ENCODE results near the gene OSTM1. TPM values are rescaled to one million over a fixed set of nuclear protein-coding genes. Genes with fewer than 3 reads are reported as not detected.

OSTM1 gene
- total RNA-seq, 1 experiment from 2014 or later: 20.9 TPM

DNA sequence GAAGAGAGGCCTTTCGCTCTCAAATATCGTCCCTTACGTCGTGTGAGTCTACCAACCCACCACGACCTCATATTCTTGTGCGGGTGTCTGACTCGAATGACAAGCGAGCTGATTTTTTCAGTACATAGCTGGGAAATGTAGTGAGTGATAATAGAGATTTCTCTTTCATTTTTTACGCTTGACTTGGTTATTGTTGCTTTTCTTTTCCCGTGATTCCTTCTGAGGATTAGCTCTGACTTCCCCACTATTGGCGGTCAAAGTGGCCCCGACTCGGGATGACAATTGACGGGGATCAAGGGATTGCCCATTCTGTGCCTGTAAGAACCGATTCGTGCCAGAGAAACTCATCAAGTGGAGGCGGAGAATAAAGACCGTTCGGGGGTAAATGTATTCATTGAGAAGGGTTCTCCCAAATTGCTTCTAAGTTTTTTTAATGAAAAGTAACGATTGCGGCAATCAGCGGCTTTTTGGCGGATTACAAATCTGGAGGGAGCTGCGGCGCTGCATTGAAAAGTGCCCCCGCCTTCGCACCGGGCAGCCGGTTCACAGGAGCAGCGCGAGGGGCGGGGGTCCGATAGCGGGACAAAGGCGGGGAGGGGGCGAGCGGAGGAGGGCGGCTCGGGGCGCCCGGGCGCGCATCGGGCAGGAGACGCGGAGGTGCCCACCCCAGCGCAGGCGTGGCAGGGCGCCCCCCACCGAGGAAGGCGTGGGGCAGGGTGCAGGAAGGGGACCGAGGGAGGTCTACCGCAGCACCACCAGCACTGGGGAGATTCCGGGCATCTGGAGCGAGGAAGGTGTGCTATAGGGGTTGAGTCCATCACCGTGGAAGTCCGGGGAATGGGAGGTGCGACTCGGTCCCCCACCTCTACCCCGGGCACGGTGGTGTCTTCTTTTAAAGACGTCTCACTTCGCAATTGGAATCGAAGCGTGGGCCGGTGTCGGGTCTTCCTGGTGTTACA, 44.5 kb upstream of the OSTM1 start:
- Histone ChIP-seq H3K27ac (ENCODE audit: insufficient read length, low read depth, low read length) (no peak overlapping the region), H3K79me1 (ENCODE audit: insufficient read depth, low read depth, low read length, poor library complexity, severe bottlenecking) (no peaks in the 10 kb centered on the region), H3K4me2 (ENCODE audit: insufficient read depth, insufficient read length, low read length) (peak overlapping the region; percentile 44), H2BK12ac (ENCODE audit: insufficient read length, low read depth, low read length) (no peak overlapping the region), H3T11ph (ENCODE audit: low read length) (no peak overlapping the region), H2BK5ac (ENCODE audit: insufficient read length, low read length) (no peak overlapping the region), H3K56ac (ENCODE audit: insufficient read length, low read depth, low read length) (no peak overlapping the region), H4K8ac (replicated peaks; ENCODE audit: insufficient read length, low read depth, low read length) (no peak overlapping the region), H2BK20ac (ENCODE audit: low read depth, low read length, poor library complexity, severe bottlenecking) (no peak overlapping the region), H4K20me1 (ENCODE audit: control insufficient read depth, insufficient read depth, insufficient read length) (no peaks in the 10 kb centered on the region), H3K18ac (ENCODE audit: insufficient read length, low read depth, low read length) (no peak overlapping the region), H2BK15ac (ENCODE audit: low read depth, low read length) (no peak overlapping the region), H3K23me2 (ENCODE audit: insufficient read length, low read depth, low read length, poor library complexity, severe bottlenecking) (peaks cover 5% of the 10 kb centered on the region), H4K5ac (ENCODE audit: insufficient read length, low read depth, low read length) (no peak overlapping the region), H2AK5ac (ENCODE audit: insufficient read length, low read length) (no peak overlapping the region), H3K79me2 (ENCODE audit: insufficient read depth, low read length) (no peaks in the 10 kb centered on the region), H2AFZ (ENCODE audit: low read length) (no peak overlapping the region), H3K4me1 (ENCODE audit: insufficient read depth, low read length) (peaks cover 2% of the 10 kb centered on the region), H4K91ac (ENCODE audit: insufficient read length, low read depth, low read length) (no peak overlapping the region), H3K23ac (ENCODE audit: insufficient read length, low read depth, low read length) (no peak overlapping the region), H3K27me3 (ENCODE audit: insufficient read depth, low read length) (peaks cover 97% of the 10 kb centered on the region), H3K4ac (ENCODE audit: low read depth, low read length) (no peak overlapping the region), H3K14ac (ENCODE audit: insufficient read depth, low read length) (no peak overlapping the region), H3K9me3 (ENCODE audit: control insufficient read depth, low read depth, low read length) (no peaks in the 10 kb centered on the region), H3K9ac (ENCODE audit: extremely low read depth, insufficient read length, low read length) (no peak overlapping the region), H2BK120ac (ENCODE audit: low read depth, low read length, poor library complexity, severe bottlenecking) (no peak overlapping the region)
- Mint-ChIP-seq H3K27me3 (ENCODE audit: low read depth) (peaks cover 98% of the 10 kb centered on the region), H3K9me3 (peaks cover 0 to 13% of the 10 kb centered on the region in 2 experiments; a peak in 4 of 5 replicates), H3K4me1 (peaks cover 50 to 61% of the 10 kb centered on the region in 2 experiments), H3K4me3 (peak overlapping the region; percentile 49 to 73), H3K36me3 (ENCODE audit: insufficient read depth in 1 of 3, low read depth in 3 of 3) (no peaks in the 10 kb centered on the region; a peak in 1 of 7 replicates), H3K27ac (no peak overlapping the region)
- DNase-seq: peak; percentile 57
- no CpG with 5 or more reads among the region's 67 CpGs for WGBS (ENCODE audit: extremely low coverage, insufficient read length, low lambda C conversion rate)
- TF ChIP-seq, protein P1, sequence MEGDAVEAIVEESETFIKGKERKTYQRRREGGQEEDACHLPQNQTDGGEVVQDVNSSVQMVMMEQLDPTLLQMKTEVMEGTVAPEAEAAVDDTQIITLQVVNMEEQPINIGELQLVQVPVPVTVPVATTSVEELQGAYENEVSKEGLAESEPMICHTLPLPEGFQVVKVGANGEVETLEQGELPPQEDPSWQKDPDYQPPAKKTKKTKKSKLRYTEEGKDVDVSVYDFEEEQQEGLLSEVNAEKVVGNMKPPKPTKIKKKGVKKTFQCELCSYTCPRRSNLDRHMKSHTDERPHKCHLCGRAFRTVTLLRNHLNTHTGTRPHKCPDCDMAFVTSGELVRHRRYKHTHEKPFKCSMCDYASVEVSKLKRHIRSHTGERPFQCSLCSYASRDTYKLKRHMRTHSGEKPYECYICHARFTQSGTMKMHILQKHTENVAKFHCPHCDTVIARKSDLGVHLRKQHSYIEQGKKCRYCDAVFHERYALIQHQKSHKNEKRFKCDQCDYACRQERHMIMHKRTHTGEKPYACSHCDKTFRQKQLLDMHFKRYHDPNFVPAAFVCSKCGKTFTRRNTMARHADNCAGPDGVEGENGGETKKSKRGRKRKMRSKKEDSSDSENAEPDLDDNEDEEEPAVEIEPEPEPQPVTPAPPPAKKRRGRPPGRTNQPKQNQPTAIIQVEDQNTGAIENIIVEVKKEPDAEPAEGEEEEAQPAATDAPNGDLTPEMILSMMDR (conservative IDR thresholded peaks at IDR 0.05): no peak

All from H9 (cell line).